Measurements from ENCODE around the gene BCL6B.

- no peak for TF ChIP-seq CTCF (IDR thresholded peaks at IDR 0.05)
- TF ChIP-seq POLR2A (IDR thresholded peaks at IDR 0.05), result no peak
These were observed 52.1 kb downstream of the BCL6B start for GRCh38 chr17:7074931-7075330.

Measured in heart left ventricle (tissue), 13 donors.